ENCODE measurements around the gene PPY.
"Not testable (repeated sequence)": the region's sequence is repeated elsewhere in the genome, so short reads cannot be mapped to it uniquely, and the experiment has no call there.

Gene PPY

GRCh38 chr17:43901861-43902589 lies 40.3 kb downstream of the PPY start:
- DNase-seq: no peak

GRCh38 chr17:43900858-43901754 lies 41.2 kb downstream of the PPY start:
- DNase-seq: no peak

GRCh38 chr17:43900183-43900857 lies 42.0 kb downstream of the PPY start:
- DNase-seq: peak; percentile 84

- DNase-seq: no peak
These were observed 43.8 kb downstream of the PPY start for GRCh38 chr17:43898446-43898845.

GRCh38 chr17:43897831-43898230 lies 44.4 kb downstream of the PPY start:
- DNase-seq: no peak

GRCh38 chr17:43894494-43894893 lies 47.8 kb downstream of the PPY start:
- DNase-seq: not testable (repeated sequence)

- no peak for DNase-seq
These were observed 49.7 kb downstream of the PPY start for GRCh38 chr17:43892647-43892952.

GRCh38 chr17:43891851-43892646 lies 50.2 kb downstream of the PPY start:
- no peak for DNase-seq

Data from NCI-H510A (cell line).